ENCODE measurements around the gene EREG.

DNA sequence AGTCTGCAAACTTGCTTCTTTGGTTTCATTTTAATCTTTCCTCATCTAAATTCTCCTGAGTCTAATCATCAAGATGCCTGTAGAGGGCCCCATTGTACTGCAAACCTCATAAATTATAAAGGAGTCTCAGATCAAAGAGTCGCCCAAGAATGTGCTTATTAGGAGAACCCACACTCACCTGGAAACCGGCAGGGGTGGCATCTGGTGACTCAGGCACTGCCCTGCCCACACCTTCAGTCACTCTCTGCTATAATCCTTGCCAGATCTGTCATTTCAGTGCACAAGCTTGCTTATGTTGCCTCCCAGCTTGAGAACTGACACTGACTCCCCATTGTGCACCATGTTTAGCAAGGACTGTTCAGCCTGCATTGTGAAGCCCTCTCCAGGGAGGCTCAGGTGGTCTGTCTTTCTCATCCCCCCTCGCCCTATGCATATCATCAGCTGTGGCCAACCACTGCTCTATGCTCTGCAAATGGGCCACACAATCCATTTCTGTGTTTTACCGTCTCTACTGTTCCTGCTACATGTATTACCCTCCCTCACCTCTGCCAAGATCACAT is 44.3 kb upstream of the EREG start:
- TF ChIP-seq POLR2A (IDR thresholded peaks at IDR 0.05; ENCODE audit: low read length), result no peak
- TF ChIP-seq GATA1 (IDR thresholded peaks at IDR 0.05; ENCODE audit: low read depth, low read length), result no peak
